ENCODE measurements around the gene RLN1. TPM values are rescaled to one million over a fixed set of nuclear protein-coding genes. Genes with fewer than 3 reads are reported as not detected.
"Not testable (repeated sequence)": the region's sequence is repeated elsewhere in the genome, so short reads cannot be mapped to it uniquely, and the experiment has no call there.

The RLN1 gene
- total and polyA plus RNA-seq, 2 donors (not counting 1 experiment from before 2014, with no cell fraction given), result 0.60 to 1.4 TPM

DNA sequence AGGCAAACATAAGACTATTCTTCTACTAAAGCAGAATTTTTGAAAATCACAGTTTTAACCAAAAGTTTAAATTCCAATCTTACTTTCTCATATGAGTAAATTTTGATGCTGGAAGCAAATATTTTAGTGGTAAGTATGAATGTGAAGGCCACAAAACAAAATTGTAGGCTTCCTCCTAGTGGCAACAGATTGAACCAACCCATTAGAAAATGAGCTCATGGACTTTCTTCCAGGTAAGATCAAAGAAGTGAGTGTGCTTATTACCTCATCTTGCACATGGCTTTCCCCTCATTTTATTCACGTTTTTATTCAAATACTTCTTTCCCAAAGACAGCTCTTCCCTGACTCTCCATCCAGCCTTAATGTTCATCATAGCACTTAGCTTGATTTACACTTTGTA is 18.6 kb downstream of the RLN1 start:
- no peak overlapping the region for H3K27ac Mint-ChIP-seq
- CTCF ChIA-PET, result interaction anchor here (0.6 to 0.8 kb wide), 2 partner anchors 242 to 512 kb away, joined by 3 read pairs; partner anchors contain the start of gene ERMP1
- DNase-seq, result no peak

GRCh38 chr9:5316406-5316805 is 23.3 kb downstream of the RLN1 start:
- not testable (repeated sequence) for ATAC-seq (ENCODE audit: low read depth); DNase-seq
- WGBS (ENCODE audit: insufficient coverage), result no CpG with 5 or more reads among the region's 1 CpG

More for the DNA sequence above, 18.6 kb downstream of the RLN1 start:
- Histone ChIP-seq H3K4me1 (ENCODE audit: control insufficient read depth in 2 of 2, insufficient read depth in 2 of 2, low read length in 2 of 2) (no peaks in the 10 kb centered on the region), H3K79me2 (ENCODE audit: control insufficient read depth, insufficient read depth, low read length) (no peaks in the 10 kb centered on the region), H4K20me1 (ENCODE audit: control insufficient read depth, insufficient read depth, low read length, poor library complexity, severe bottlenecking) (no peaks in the 10 kb centered on the region), H2AFZ (ENCODE audit: insufficient read depth, low read depth, low read length, poor library complexity, severe bottlenecking) (no peak overlapping the region), H3K4me2 (replicated peaks; ENCODE audit: low read depth, low read length, poor library complexity, severe bottlenecking) (no peak overlapping the region), H3K27ac (ENCODE audit: low read length in 2 of 2) (no peak overlapping the region), H3K4me3 (ENCODE audit: control extremely low read depth in 1 of 5, extremely low read depth in 1 of 5, insufficient read depth in 1 of 5, low read depth in 2 of 5, low read length in 4 of 5) (no peak overlapping the region), H3K27me3 (replicated peaks in 1 of 4; ENCODE audit: control extremely low read depth in 1 of 4, control insufficient read depth in 3 of 4, insufficient read depth in 4 of 4, low read length in 3 of 4) (no peaks in the 10 kb centered on the region), H3K9ac (ENCODE audit: low read length) (no peak overlapping the region), H3K9me3 (ENCODE audit: control extremely low read depth in 1 of 3, control insufficient read depth in 2 of 3, insufficient read depth in 1 of 3, low read length in 2 of 3) (no peaks in the 10 kb centered on the region), H3K36me3 (replicated peaks in 1 of 2; ENCODE audit: control extremely low read depth in 1 of 2, control insufficient read depth in 1 of 2, extremely low read depth in 1 of 2, insufficient read depth in 2 of 2, low read length in 1 of 2) (no peaks in the 10 kb centered on the region)
- WGBS (ENCODE audit: insufficient coverage), result no CpG with 5 or more reads among the region's 1 CpG
- no peak overlapping the region for H3K4me3 Mint-ChIP-seq
- ATAC-seq (ENCODE audit: low read depth), result no peak
- POLR2A ChIA-PET, result no interaction called here
- no peaks in the 10 kb centered on the region for H3K27me3 Mint-ChIP-seq
- intact Hi-C loops (cut with micrococcal nuclease), result no loop called here
- no peak for TF ChIP-seq EZH2 (IDR thresholded peaks at IDR 0.05; ENCODE audit: borderline replicate concordance, insufficient read depth, low read depth, low read length, poor library complexity, severe bottlenecking)
- TF ChIP-seq, protein P1, sequence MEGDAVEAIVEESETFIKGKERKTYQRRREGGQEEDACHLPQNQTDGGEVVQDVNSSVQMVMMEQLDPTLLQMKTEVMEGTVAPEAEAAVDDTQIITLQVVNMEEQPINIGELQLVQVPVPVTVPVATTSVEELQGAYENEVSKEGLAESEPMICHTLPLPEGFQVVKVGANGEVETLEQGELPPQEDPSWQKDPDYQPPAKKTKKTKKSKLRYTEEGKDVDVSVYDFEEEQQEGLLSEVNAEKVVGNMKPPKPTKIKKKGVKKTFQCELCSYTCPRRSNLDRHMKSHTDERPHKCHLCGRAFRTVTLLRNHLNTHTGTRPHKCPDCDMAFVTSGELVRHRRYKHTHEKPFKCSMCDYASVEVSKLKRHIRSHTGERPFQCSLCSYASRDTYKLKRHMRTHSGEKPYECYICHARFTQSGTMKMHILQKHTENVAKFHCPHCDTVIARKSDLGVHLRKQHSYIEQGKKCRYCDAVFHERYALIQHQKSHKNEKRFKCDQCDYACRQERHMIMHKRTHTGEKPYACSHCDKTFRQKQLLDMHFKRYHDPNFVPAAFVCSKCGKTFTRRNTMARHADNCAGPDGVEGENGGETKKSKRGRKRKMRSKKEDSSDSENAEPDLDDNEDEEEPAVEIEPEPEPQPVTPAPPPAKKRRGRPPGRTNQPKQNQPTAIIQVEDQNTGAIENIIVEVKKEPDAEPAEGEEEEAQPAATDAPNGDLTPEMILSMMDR (IDR thresholded peaks at IDR 0.05), result no peak
- no peaks in the 10 kb centered on the region for H3K4me1 Mint-ChIP-seq
- no peaks in the 10 kb centered on the region for H3K9me3 Mint-ChIP-seq (ENCODE audit: insufficient read depth)

More at GRCh38 chr9:5316406-5316805, 23.3 kb downstream of the RLN1 start:
- H3K4me2 ChIP-seq (replicated peaks; ENCODE audit: low read depth, low read length, poor library complexity, severe bottlenecking); H3K9ac ChIP-seq (ENCODE audit: low read length); CTCF ChIA-PET; H3K4me3 Mint-ChIP-seq; POLR2A ChIA-PET; H3K79me2 ChIP-seq (ENCODE audit: control insufficient read depth, insufficient read depth, low read length); H3K27ac Mint-ChIP-seq; H3K27me3 Mint-ChIP-seq; H3K4me1 ChIP-seq (ENCODE audit: control insufficient read depth in 2 of 2, insufficient read depth in 2 of 2, low read length in 2 of 2); H2AFZ ChIP-seq (ENCODE audit: insufficient read depth, low read depth, low read length, poor library complexity, severe bottlenecking); H4K20me1 ChIP-seq (ENCODE audit: control insufficient read depth, insufficient read depth, low read length, poor library complexity, severe bottlenecking); H3K9me3 Mint-ChIP-seq (ENCODE audit: insufficient read depth); H3K4me3 ChIP-seq (ENCODE audit: control extremely low read depth in 1 of 5, extremely low read depth in 1 of 5, insufficient read depth in 1 of 5, low read depth in 2 of 5, low read length in 4 of 5); H3K27me3 ChIP-seq (replicated peaks in 1 of 4; ENCODE audit: control extremely low read depth in 1 of 4, control insufficient read depth in 3 of 4, insufficient read depth in 4 of 4, low read length in 3 of 4); intact Hi-C loops (cut with micrococcal nuclease); H3K27ac ChIP-seq (ENCODE audit: low read length in 2 of 2); H3K36me3 ChIP-seq (replicated peaks in 1 of 2; ENCODE audit: control extremely low read depth in 1 of 2, control insufficient read depth in 1 of 2, extremely low read depth in 1 of 2, insufficient read depth in 2 of 2, low read length in 1 of 2); H3K4me1 Mint-ChIP-seq: not testable (repeated sequence)
- H3K9me3 ChIP-seq (ENCODE audit: control extremely low read depth in 1 of 3, control insufficient read depth in 2 of 3, insufficient read depth in 1 of 3, low read length in 2 of 3), result peaks cover 2 to 13% (median 11%) of the 10 kb centered on the region in 3 donors
